Bone marrow (tissue), 2 donors: ENCODE measurements around the gene SMR3B.

ENCODE experiments used
- DNase-seq, 2 donors: peaks; one replicate each; lab custom pipeline; 2025; lab: John Stamatoyannopoulos, UW

SMR3B gene

GRCh38 chr4:70382691-70383181, at the start of gene SMR3B:
Gene SMR3B, plus strand, starts transcription at chr4:70383131. Its CDS starts 1,380 bp downstream, at chr4:70384511.
- DNase-seq = no peak

GRCh38 chr4:70334681-70335080, 48.2 kb upstream of the SMR3B start, which contains the start of gene CABS1:
Gene CABS1, plus strand, starts transcription at chr4:70334981. Its CDS starts 59 bp downstream, at chr4:70335040.
- no peak for DNase-seq

- no peak for DNase-seq
Observed at GRCh38 chr4:70336043-70336442, 46.9 kb upstream of the SMR3B start.

- DNase-seq = no peak
Observed at GRCh38 chr4:70337886-70338420, 45.0 kb upstream of the SMR3B start.

- DNase-seq = no peak
Observed at GRCh38 chr4:70356185-70356584, 26.7 kb upstream of the SMR3B start.

- DNase-seq = no peak
Observed at GRCh38 chr4:70359115-70359661, 23.7 kb upstream of the SMR3B start.

GRCh38 chr4:70360460-70360859, 22.5 kb upstream of the SMR3B start, which contains the start of gene SMR3A:
Gene SMR3A, plus strand, starts transcription at chr4:70360760. Its CDS starts 1,356 bp downstream, at chr4:70362116.
- DNase-seq = no peak

- DNase-seq = no peak
Observed at GRCh38 chr4:70364002-70364401, 18.9 kb upstream of the SMR3B start.

GRCh38 chr4:70365479-70365878, 17.5 kb upstream of the SMR3B start:
- no peak for DNase-seq

GRCh38 chr4:70367813-70368212, 15.1 kb upstream of the SMR3B start:
- DNase-seq = no peak

- DNase-seq = no peak
Observed at GRCh38 chr4:70371987-70372386, 10.9 kb upstream of the SMR3B start.

- DNase-seq = no peak
Observed at GRCh38 chr4:70372760-70373159, 10.2 kb upstream of the SMR3B start.

GRCh38 chr4:70380578-70380977, 2.4 kb upstream of the SMR3B start:
- no peak for DNase-seq

- DNase-seq = no peak
Observed at GRCh38 chr4:70392057-70392776, 9.3 kb downstream of the SMR3B start.

- DNase-seq = no peak
Observed at GRCh38 chr4:70397580-70397979, 14.6 kb downstream of the SMR3B start, which contains the start of gene OPRPN. Gene OPRPN, plus strand, starts transcription at chr4:70397940. Its CDS starts 1,346 bp downstream, at chr4:70399286.

- no peak for DNase-seq
Observed at GRCh38 chr4:70399319-70399718, 16.4 kb downstream of the SMR3B start.

GRCh38 chr4:70402762-70403161, 19.8 kb downstream of the SMR3B start:
- DNase-seq = no peak

GRCh38 chr4:70405765-70406164, 22.8 kb downstream of the SMR3B start:
- no peak for DNase-seq

- no peak for DNase-seq
Observed at GRCh38 chr4:70425306-70425705, 42.4 kb downstream of the SMR3B start.

GRCh38 chr4:70426789-70427188, 43.9 kb downstream of the SMR3B start:
- DNase-seq = no peak

GRCh38 chr4:70437197-70437596, 54.3 kb downstream of the SMR3B start:
- no peak for DNase-seq
